Measurements from ENCODE around the gene XAB2.

GRCh38 chr19:7645163-7645562 lies 15.8 kb upstream of the XAB2 start:
- TF ChIP-seq POLR2A (IDR thresholded peaks at IDR 0.05; ENCODE audit: low read length), result no peak
- no peak for TF ChIP-seq GATA1 (IDR thresholded peaks at IDR 0.05; ENCODE audit: low read depth, low read length)

Data from erythroblast (primary cell).